HAP-1 (cell line): ENCODE data around the gene PGPEP1.
"Not testable (repeated sequence)": the region's sequence is repeated elsewhere in the genome, so short reads cannot be mapped to it uniquely, and the experiment has no call there.

Source experiments
- DNase-seq, 2 experiments: peaks; one replicate each; pipeline ENCODE4 v3.0.0-alpha.2; 2016 to 2020; ENCODE audit warnings: low spot score in 2 of 2
- H3K27me3 ChIP-seq: fragments of 250-450 bp; sonication (Bioruptor Pico); 2 replicates; pipeline ENCODE4 v1.5.1; 2020; ENCODE audit warnings: low read depth, mild to moderate bottlenecking, moderate library complexity
- H3K36me3 ChIP-seq: fragments of 250-450 bp; sonication (Bioruptor Pico); replicated peaks from 2 replicates; pipeline ENCODE4 v1.5.1; 2020; ENCODE audit warnings: mild to moderate bottlenecking
- H3K4me1 ChIP-seq: fragments of 250-450 bp; sonication (Bioruptor Pico); 2 replicates; pipeline ENCODE4 v1.5.1; 2020; ENCODE audit warnings: mild to moderate bottlenecking
- H3K4me3 ChIP-seq: fragments of 250-450 bp; sonication (Bioruptor Pico); 2 replicates; pipeline ENCODE4 v1.5.1; 2020; ENCODE audit warnings: mild to moderate bottlenecking, moderate library complexity
- H3K9me3 ChIP-seq: fragments of 250-450 bp; sonication (Bioruptor Pico); 2 replicates; pipeline ENCODE4 v1.5.1; 2020; ENCODE audit warnings: mild to moderate bottlenecking, moderate library complexity
- in situ Hi-C: fragments of 300-500 bp; cut with MboI; formaldehyde crosslinking; loops from 3 replicates; pipeline ENCODE4 v1.14.3; 2020; ENCODE audit warnings: low sequenced_read_pairs, inconsistent platforms, mixed read lengths

PGPEP1 gene

GRCh38 chr19:18373892-18374629, 33.7 kb downstream of the PGPEP1 start:
- H3K4me1 ChIP-seq = peaks cover 6% of the 10 kb centered on the region
- H3K36me3 ChIP-seq = no peaks in the 10 kb centered on the region
- in situ Hi-C loops = no loop called here
- H3K4me3 ChIP-seq = no peak overlapping the region
- peak; percentile 55 to 82 for DNase-seq
- no peaks in the 10 kb centered on the region for H3K27me3 ChIP-seq
- no peaks in the 10 kb centered on the region for H3K9me3 ChIP-seq

GRCh38 chr19:18377026-18377425, 36.6 kb downstream of the PGPEP1 start:
- H3K4me1 ChIP-seq = peaks cover 6% of the 10 kb centered on the region
- no peaks in the 10 kb centered on the region for H3K27me3 ChIP-seq
- DNase-seq = no peak
- no peak overlapping the region for H3K4me3 ChIP-seq
- in situ Hi-C loops = no loop called here
- no peaks in the 10 kb centered on the region for H3K9me3 ChIP-seq
- no peaks in the 10 kb centered on the region for H3K36me3 ChIP-seq

- no peaks in the 10 kb centered on the region for H3K4me1 ChIP-seq
- in situ Hi-C loops = no loop called here
- DNase-seq = no peak
Observed at GRCh38 chr19:18379803-18380747, 39.7 kb downstream of the PGPEP1 start.

GRCh38 chr19:18380843-18381242, 40.4 kb downstream of the PGPEP1 start:
- DNase-seq = no peak
- in situ Hi-C loops = no loop called here
- Histone ChIP-seq H3K27me3 (no peaks in the 10 kb centered on the region), H3K9me3 (no peaks in the 10 kb centered on the region), H3K36me3 (no peaks in the 10 kb centered on the region), H3K4me1 (no peaks in the 10 kb centered on the region), H3K4me3 (no peak overlapping the region)

More at GRCh38 chr19:18379803-18380747, 39.7 kb downstream of the PGPEP1 start:
- no peak overlapping the region for H3K4me3 ChIP-seq
- H3K9me3 ChIP-seq = no peaks in the 10 kb centered on the region
- no peaks in the 10 kb centered on the region for H3K27me3 ChIP-seq
- no peaks in the 10 kb centered on the region for H3K36me3 ChIP-seq

GRCh38 chr19:18383622-18384021, 43.2 kb downstream of the PGPEP1 start:
- H3K27me3 ChIP-seq, in situ Hi-C loops, H3K36me3 ChIP-seq, H3K9me3 ChIP-seq, H3K4me1 ChIP-seq, H3K4me3 ChIP-seq, DNase-seq: not testable (repeated sequence)

- Histone ChIP-seq H3K4me1 (peaks cover 3% of the 10 kb centered on the region), H3K27me3 (peaks cover 4% of the 10 kb centered on the region; the same call in 1 of the 2 replicates), H3K9me3 (no peaks in the 10 kb centered on the region), H3K4me3 (no peak overlapping the region), H3K36me3 (no peaks in the 10 kb centered on the region)
- no peak for DNase-seq
- in situ Hi-C loops = no loop called here
Observed at GRCh38 chr19:18384775-18385174, 44.4 kb downstream of the PGPEP1 start.

- H3K36me3 ChIP-seq = no peaks in the 10 kb centered on the region
- in situ Hi-C loops = no loop called here
- peaks cover 3% of the 10 kb centered on the region for H3K4me1 ChIP-seq
- no peak for DNase-seq
- H3K4me3 ChIP-seq = no peak overlapping the region
- H3K9me3 ChIP-seq = no peaks in the 10 kb centered on the region
- peaks cover 4% of the 10 kb centered on the region; the same call in 1 of the 2 replicates for H3K27me3 ChIP-seq
Observed at GRCh38 chr19:18385359-18385674, 44.9 kb downstream of the PGPEP1 start.

- Histone ChIP-seq H3K4me3 (peak within 1 kb of the TSS; percentile 12), H3K9me3 (no peaks in the 10 kb centered on the region), H3K27me3 (peaks cover 4% of the 10 kb centered on the region; the same call in 1 of the 2 replicates), H3K36me3 (no peaks in the 10 kb centered on the region), H3K4me1 (peaks cover 3% of the 10 kb centered on the region)
- in situ Hi-C loops = no loop called here
- DNase-seq = peak in 1 of 2 experiments; percentile 69
Observed at GRCh38 chr19:18385675-18386542, 45.5 kb downstream of the PGPEP1 start, which contains the start of gene GDF15. GDF15 (plus strand) TSS chr19:18386158; CDS start chr19:18386190, 32 bp downstream.

GRCh38 chr19:18386543-18387271, 46.3 kb downstream of the PGPEP1 start:
- Histone ChIP-seq H3K4me3 (peak overlapping the region; percentile 12), H3K4me1 (peaks cover 3% of the 10 kb centered on the region), H3K27me3 (peaks cover 4% of the 10 kb centered on the region; the same call in 1 of the 2 replicates), H3K36me3 (no peaks in the 10 kb centered on the region), H3K9me3 (no peaks in the 10 kb centered on the region)
- DNase-seq = no peak
- in situ Hi-C loops = no loop called here

GRCh38 chr19:18388100-18388959, 47.9 kb downstream of the PGPEP1 start:
- in situ Hi-C loops = no loop called here

GRCh38 chr19:18388960-18389725, 48.7 kb downstream of the PGPEP1 start:
- in situ Hi-C loops = no loop called here
- H3K27me3 ChIP-seq = peaks cover 4% of the 10 kb centered on the region; the same call in 1 of the 2 replicates

More at GRCh38 chr19:18388100-18388959, 47.9 kb downstream of the PGPEP1 start:
- no peaks in the 10 kb centered on the region for H3K36me3 ChIP-seq
- H3K4me1 ChIP-seq = peaks cover 3% of the 10 kb centered on the region
- H3K4me3 ChIP-seq = peak overlapping the region; percentile 22
- peaks cover 4% of the 10 kb centered on the region; the same call in 1 of the 2 replicates for H3K27me3 ChIP-seq
- no peaks in the 10 kb centered on the region for H3K9me3 ChIP-seq
- peak; percentile 70 to 91 for DNase-seq

More at GRCh38 chr19:18388960-18389725, 48.7 kb downstream of the PGPEP1 start:
- DNase-seq = no peak
- Histone ChIP-seq H3K4me3 (peak overlapping the region; percentile 22), H3K36me3 (no peaks in the 10 kb centered on the region), H3K4me1 (peaks cover 3% of the 10 kb centered on the region), H3K9me3 (no peaks in the 10 kb centered on the region)
